ENCODE results near the gene BICDL2. TPM values are rescaled to one million over a fixed set of nuclear protein-coding genes. Genes with fewer than 3 reads are reported as not detected.
"Not testable (repeated sequence)": the region's sequence is repeated elsewhere in the genome, so short reads cannot be mapped to it uniquely, and the experiment has no call there.

Gene BICDL2
- polyA plus RNA-seq, 1 of the 3 experiments (the other 2 are of a cell fraction), result not detected

DNA sequence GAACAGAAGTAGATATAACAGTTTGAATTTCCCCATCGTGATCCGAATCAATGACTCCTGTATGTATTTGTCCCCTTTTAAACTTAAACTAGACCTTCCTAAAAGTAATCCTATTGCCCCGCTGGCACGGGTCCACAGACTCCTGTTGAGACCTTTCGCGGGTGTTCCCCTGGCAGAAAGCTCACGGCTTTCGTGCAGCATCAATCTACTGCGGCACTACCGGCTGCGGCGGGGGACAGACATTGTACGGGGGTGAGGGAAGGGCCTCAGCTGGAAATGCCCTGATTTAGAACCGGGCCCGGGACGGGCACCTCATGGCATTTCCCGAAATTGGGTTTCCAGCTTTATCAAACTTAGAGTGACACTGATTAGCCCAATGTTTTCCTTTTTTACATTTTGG, 43.3 kb upstream of the BICDL2 start:
- Histone ChIP-seq H3K79me2 (ENCODE audit: insufficient read depth) (no peaks in the 10 kb centered on the region), H3K4me3 (ENCODE audit: low read depth in 2 of 2, low read length in 1 of 2) (no peak overlapping the region), H4K20me1 (ENCODE audit: insufficient read depth) (no peaks in the 10 kb centered on the region), H3K9me3 (no peaks in the 10 kb centered on the region), H3K9me2 (no peaks in the 10 kb centered on the region), H3K27me3 (ENCODE audit: insufficient read depth) (peaks cover 58% of the 10 kb centered on the region), H3K36me3 (replicated peaks in 1 of 2; ENCODE audit: control insufficient read depth in 1 of 2, insufficient read depth in 2 of 2, low read length in 1 of 2) (no peaks in the 10 kb centered on the region), H2AFZ (ENCODE audit: low read depth) (no peak overlapping the region), H3F3A (replicated peaks; ENCODE audit: insufficient read depth) (no peaks in the 10 kb centered on the region), H3K27ac (ENCODE audit: low read depth in 2 of 2, low read length in 1 of 2) (no peak overlapping the region), H3K4me2 (no peak overlapping the region), H3K9ac (no peak overlapping the region), H3K4me1 (ENCODE audit: control insufficient read depth in 1 of 2, insufficient read depth in 2 of 2, low read depth in 1 of 2, low read length in 1 of 2) (no peaks in the 10 kb centered on the region)
- WGBS (ENCODE audit: low lambda C conversion rate), result 19% methylated on average over 14 of the region's 17 CpGs
- ChIA-PET CTCF (interaction anchor here (0.7 to 1.8 kb wide), 9 partner anchors 9 to 50 kb away, joined by 3 to 11 read pairs (median 3); partner anchors contain the start of gene IL32), POLR2A (no interaction called here)
- DNase-seq, result no peak
- TF ChIP-seq TCF12 (IDR thresholded peaks at IDR 0.05) (no peak), RCOR1 (IDR thresholded peaks at IDR 0.05; ENCODE audit: low read length) (no peak), EZH2phosphoT487 (IDR thresholded peaks at IDR 0.05; ENCODE audit: borderline replicate concordance, low read depth) (peak; percentile 59; the same call in 1 of the 2 replicates), SIN3A (IDR thresholded peaks at IDR 0.05; ENCODE audit: borderline replicate concordance, low read depth, low read length) (no peak), CHD2 (IDR thresholded peaks at IDR 0.05; ENCODE audit: low read length, partially characterized antibody) (no peak), RAD21 (IDR thresholded peaks at IDR 0.05; ENCODE audit: low read length) (no peak)
- TF ChIP-seq, protein P1, sequence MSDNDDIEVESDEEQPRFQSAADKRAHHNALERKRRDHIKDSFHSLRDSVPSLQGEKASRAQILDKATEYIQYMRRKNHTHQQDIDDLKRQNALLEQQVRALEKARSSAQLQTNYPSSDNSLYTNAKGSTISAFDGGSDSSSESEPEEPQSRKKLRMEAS (IDR thresholded peaks at IDR 0.05; ENCODE audit: low read depth), result no peak

GRCh38 chr16:3076577-3076976, 39.8 kb upstream of the BICDL2 start:
- Histone ChIP-seq H2AFZ (ENCODE audit: low read depth) (no peak overlapping the region), H3K9me2 (no peaks in the 10 kb centered on the region), H3K9me3 (no peaks in the 10 kb centered on the region), H3K4me2 (no peak overlapping the region), H4K20me1 (ENCODE audit: insufficient read depth) (no peaks in the 10 kb centered on the region), H3K9ac (no peak overlapping the region), H3K27ac (ENCODE audit: low read depth in 2 of 2, low read length in 1 of 2) (no peak overlapping the region), H3K4me1 (ENCODE audit: control insufficient read depth in 1 of 2, insufficient read depth in 2 of 2, low read depth in 1 of 2, low read length in 1 of 2) (no peaks in the 10 kb centered on the region), H3K36me3 (replicated peaks in 1 of 2; ENCODE audit: control insufficient read depth in 1 of 2, insufficient read depth in 2 of 2, low read length in 1 of 2) (no peaks in the 10 kb centered on the region), H3K27me3 (ENCODE audit: insufficient read depth) (peaks cover 59% of the 10 kb centered on the region), H3K79me2 (ENCODE audit: insufficient read depth) (no peaks in the 10 kb centered on the region), H3F3A (replicated peaks; ENCODE audit: insufficient read depth) (no peaks in the 10 kb centered on the region), H3K4me3 (ENCODE audit: low read depth in 2 of 2, low read length in 1 of 2) (no peak overlapping the region)
- ChIA-PET POLR2A (no interaction called here), CTCF (interaction anchor here (1.2 to 2.1 kb wide), 2 partner anchors 12 to 17 kb away, joined by 3 to 11 read pairs; no protein-coding TSS in a partner anchor)
- TF ChIP-seq RFX5 (IDR thresholded peaks at IDR 0.05; ENCODE audit: low read length), result no peak
- TF ChIP-seq JUND (IDR thresholded peaks at IDR 0.05), result no peak
- no peak for TF ChIP-seq YY1 (IDR thresholded peaks at IDR 0.05; ENCODE audit: low read depth)
- no peak for TF ChIP-seq RCOR1 (IDR thresholded peaks at IDR 0.05; ENCODE audit: low read length)
- no peak for TF ChIP-seq GATA2 (CRISPR knock-in tag; IDR thresholded peaks at IDR 0.05)
- no peak for TF ChIP-seq RAD21 (IDR thresholded peaks at IDR 0.05; ENCODE audit: low read length)
- no peak for TF ChIP-seq RXRA (IDR thresholded peaks at IDR 0.05; ENCODE audit: borderline replicate concordance, low read depth)
- TF ChIP-seq ZBTB33 (IDR thresholded peaks at IDR 0.05; ENCODE audit: borderline replicate concordance, low read depth), result no peak
- no peak for TF ChIP-seq ELF1 (IDR thresholded peaks at IDR 0.05)
- TF ChIP-seq, protein P2, sequence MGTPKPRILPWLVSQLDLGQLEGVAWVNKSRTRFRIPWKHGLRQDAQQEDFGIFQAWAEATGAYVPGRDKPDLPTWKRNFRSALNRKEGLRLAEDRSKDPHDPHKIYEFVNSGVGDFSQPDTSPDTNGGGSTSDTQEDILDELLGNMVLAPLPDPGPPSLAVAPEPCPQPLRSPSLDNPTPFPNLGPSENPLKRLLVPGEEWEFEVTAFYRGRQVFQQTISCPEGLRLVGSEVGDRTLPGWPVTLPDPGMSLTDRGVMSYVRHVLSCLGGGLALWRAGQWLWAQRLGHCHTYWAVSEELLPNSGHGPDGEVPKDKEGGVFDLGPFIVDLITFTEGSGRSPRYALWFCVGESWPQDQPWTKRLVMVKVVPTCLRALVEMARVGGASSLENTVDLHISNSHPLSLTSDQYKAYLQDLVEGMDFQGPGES (IDR thresholded peaks at IDR 0.05; ENCODE audit: low read depth, low read length), result no peak
- TF ChIP-seq TEAD4 (IDR thresholded peaks at IDR 0.05; ENCODE audit: borderline replicate concordance, insufficient read depth), result no peak
- no peak for DNase-seq
- WGBS (ENCODE audit: low lambda C conversion rate), result 44% methylated on average over 6 of the region's 6 CpGs

GRCh38 chr16:3075946-3076345, 39.2 kb upstream of the BICDL2 start:
- CTCF ChIA-PET, result interaction anchor here (1.2 to 2.1 kb wide), 3 partner anchors 12 to 53 kb away, joined by 3 to 11 read pairs (median 5); no protein-coding TSS in a partner anchor
- POLR2A ChIA-PET; H4K20me1 ChIP-seq (ENCODE audit: insufficient read depth): not testable (repeated sequence)

More at GRCh38 chr16:3075946-3076345, 39.2 kb upstream of the BICDL2 start:
- not testable (repeated sequence) for H3K79me2 ChIP-seq (ENCODE audit: insufficient read depth); H3K9me3 ChIP-seq; H3K36me3 ChIP-seq (replicated peaks in 1 of 2; ENCODE audit: control insufficient read depth in 1 of 2, insufficient read depth in 2 of 2, low read length in 1 of 2); H3F3A ChIP-seq (replicated peaks; ENCODE audit: insufficient read depth); H3K27ac ChIP-seq (ENCODE audit: low read depth in 2 of 2, low read length in 1 of 2); H3K4me2 ChIP-seq; H3K9me2 ChIP-seq; H2AFZ ChIP-seq (ENCODE audit: low read depth); H3K4me1 ChIP-seq (ENCODE audit: control insufficient read depth in 1 of 2, insufficient read depth in 2 of 2, low read depth in 1 of 2, low read length in 1 of 2); H3K9ac ChIP-seq; H3K4me3 ChIP-seq (ENCODE audit: low read depth in 2 of 2, low read length in 1 of 2); DNase-seq
- WGBS (ENCODE audit: low lambda C conversion rate), result 59% methylated on average over 6 of the region's 6 CpGs
- H3K27me3 ChIP-seq (ENCODE audit: insufficient read depth), result peaks cover 56% of the 10 kb centered on the region

All from SK-N-SH (cell line).